HFFc6 (cell line): Measurements from ENCODE around the gene RNF13. TPM values are rescaled to one million over a fixed set of nuclear protein-coding genes. Genes with fewer than 3 reads are reported as not detected.

Experiments
- DNase-seq: peaks from one replicate; pipeline ENCODE4 v3.0.0-alpha.2; 2018
- H3K27ac Mint-ChIP-seq: 2 replicates; pipeline ENCODE4 v1.8.0; 2020; ENCODE audit warnings: mild to moderate bottlenecking, mixed read lengths
- H3K27me3 Mint-ChIP-seq: 2 replicates; pipeline ENCODE4 v1.8.0; 2021; ENCODE audit warnings: mild to moderate bottlenecking, moderate library complexity, mixed read lengths; ENCODE audit not compliant: insufficient read depth
- H3K36me3 Mint-ChIP-seq: 2 replicates; pipeline ENCODE4 v1.8.0; 2021; ENCODE audit warnings: low read depth, mixed read lengths
- H3K4me1 Mint-ChIP-seq: 2 replicates; pipeline ENCODE4 v1.8.0; 2020; ENCODE audit warnings: low read depth, mixed read lengths
- H3K4me3 Mint-ChIP-seq: 2 replicates; pipeline ENCODE4 v1.8.0; 2020; ENCODE audit warnings: mild to moderate bottlenecking, moderate library complexity, mixed read lengths
- H3K9me3 Mint-ChIP-seq: 2 replicates; pipeline ENCODE4 v1.8.0; 2020; ENCODE audit warnings: mild to moderate bottlenecking, mixed read lengths
- CTCF ChIP-seq: fragments of 200-600 bp; sonication (generic); IDR thresholded peaks from 2 replicates; pipeline ENCODE4 v1.5.0; 2021; ENCODE audit warnings: antibody characterized with exemption, mild to moderate bottlenecking
- total RNA-seq, 6 experiments: library from RNA; stranded (reverse); fragmentation: NEBNext Ultra II Directional; extraction: Animal tissue kit (Norgen Biotek cat#: 25700); gene quantifications; 2 replicates in 1 of 6; 3 replicates in 5 of 6; pipeline ENCODE4 v1.2.3, GENCODE V29; 2021

RNF13 gene
- total RNA-seq, 6 experiments from 2014 or later, result 20.5 to 33.7 (median 25.7) TPM

- DNase-seq, result no peak
- Mint-ChIP-seq H3K4me3 (no peak overlapping the region), H3K27me3 (no peaks in the 10 kb centered on the region; the same call in 1 of the 2 replicates), H3K27ac (no peak overlapping the region), H3K9me3 (no peaks in the 10 kb centered on the region), H3K4me1 (0 out of 2 replicates have a peak, but pooled peaks cover 9% of the 10 kb centered on the region), H3K36me3 (peaks cover 7% of the 10 kb centered on the region)
- no peak for TF ChIP-seq CTCF
Observed at GRCh38 chr3:149886957-149887356, 73.9 kb downstream of the RNF13 start.

GRCh38 chr3:149891621-149892020, 78.6 kb downstream of the RNF13 start:
- TF ChIP-seq CTCF, result no peak
- Mint-ChIP-seq H3K36me3 (no peaks in the 10 kb centered on the region), H3K9me3 (no peaks in the 10 kb centered on the region), H3K27ac (no peak overlapping the region), H3K27me3 (no peaks in the 10 kb centered on the region), H3K4me3 (no peak overlapping the region), H3K4me1 (peaks cover 31% of the 10 kb centered on the region)
- no peak for DNase-seq

GRCh38 chr3:149892371-149892770, 79.4 kb downstream of the RNF13 start:
- TF ChIP-seq CTCF, result no peak
- DNase-seq, result no peak
- Mint-ChIP-seq H3K4me3 (no peak overlapping the region), H3K9me3 (no peaks in the 10 kb centered on the region), H3K27ac (no peak overlapping the region), H3K27me3 (no peaks in the 10 kb centered on the region), H3K36me3 (no peaks in the 10 kb centered on the region), H3K4me1 (peaks cover 32% of the 10 kb centered on the region)

- H3K4me3 Mint-ChIP-seq, result no peak overlapping the region
- no peaks in the 10 kb centered on the region for H3K9me3 Mint-ChIP-seq
- no peaks in the 10 kb centered on the region for H3K36me3 Mint-ChIP-seq
- DNase-seq, result no peak
- H3K4me1 Mint-ChIP-seq, result peaks cover 49% of the 10 kb centered on the region
- H3K27me3 Mint-ChIP-seq, result no peaks in the 10 kb centered on the region
- TF ChIP-seq CTCF, result no peak
- peak overlapping the region; percentile 44 for H3K27ac Mint-ChIP-seq
Observed at GRCh38 chr3:149894205-149894604, 81.2 kb downstream of the RNF13 start.

GRCh38 chr3:149895339-149895738, 82.3 kb downstream of the RNF13 start:
- no peak for TF ChIP-seq CTCF
- Mint-ChIP-seq H3K27me3 (no peaks in the 10 kb centered on the region), H3K36me3 (peaks cover 6% of the 10 kb centered on the region), H3K9me3 (no peaks in the 10 kb centered on the region), H3K4me3 (no peak overlapping the region), H3K27ac (no peak overlapping the region), H3K4me1 (peaks cover 57% of the 10 kb centered on the region)
- no peak for DNase-seq

GRCh38 chr3:149895769-149896168, 82.8 kb downstream of the RNF13 start:
- Mint-ChIP-seq H3K4me3 (no peak overlapping the region), H3K36me3 (peaks cover 6% of the 10 kb centered on the region), H3K4me1 (peaks cover 57% of the 10 kb centered on the region), H3K9me3 (no peaks in the 10 kb centered on the region), H3K27me3 (no peaks in the 10 kb centered on the region), H3K27ac (no peak overlapping the region)
- TF ChIP-seq CTCF, result no peak
- DNase-seq, result peak; percentile 22
